HCT116 (cell line): ENCODE results near the gene KIF5A. TPM values are rescaled to one million over a fixed set of nuclear protein-coding genes. Genes with fewer than 3 reads are reported as not detected.

Source experiments
- ATAC-seq: fragments of 200-7000 bp; cut with Tn5 transposase; 2 replicates; pipeline ENCODE4 v1.9.1; 2020; ENCODE audit warnings: mild to moderate bottlenecking, moderate library complexity
- BruUV-seq: library from RNA; stranded (reverse); fragments of 400-500 nt; replicated peaks from 2 replicates; lab custom pipeline; 2021; lab: Mats Ljungman, UMichigan
- CTCF ChIA-PET: fragments of 300-600 bp; sonication (Branson Sonifier 250); formaldehyde crosslinking; loops from one replicate; lab custom pipeline; 2021; ENCODE audit warnings: antibody characterized with exemption; lab: Charles Lee
- POLR2A ChIA-PET: fragments of 300-600, 350-600 bp; sonication (Branson Sonifier 250); formaldehyde crosslinking; loops from one replicate; lab custom pipeline; 2021; ENCODE audit warnings: antibody characterized with exemption; lab: Charles Lee
- RAD21 ChIA-PET, 2 experiments: fragments of 300-600 bp; sonication (Branson Sonifier 250); formaldehyde crosslinking; loops; one replicate each; lab custom pipeline; 2023; ENCODE audit warnings: low total read pairs in 2 of 2; ENCODE audit not compliant: uncharacterized antibody in 2 of 2, unreplicated experiment in 2 of 2, low non-redundant PET in 1 of 2; lab: Charles Lee
- DNase-seq: peaks from one replicate; pipeline ENCODE4 v3.0.0-alpha.2; 2010; ENCODE audit warnings: low read depth, low spot score
- H2AFZ ChIP-seq: fragments of 200-600 bp; shearing (Covaris generic), sonication (generic); 2 replicates; pipeline ENCODE4 v1.6.1; 2017; ENCODE audit warnings: low read depth, mixed run types, mixed read lengths, antibody characterized with exemption, low read length; ENCODE audit not compliant: poor library complexity, severe bottlenecking
- H3K27ac ChIP-seq: 2 replicates; pipeline ENCODE4 v1.5.1; 2012; ENCODE audit warnings: low read depth, low read length
- H3K27me3 ChIP-seq: fragments of 200-600 bp; sonication (generic); 2 replicates; pipeline ENCODE4 v1.6.1; 2016; ENCODE audit warnings: mixed run types, low read length, mixed read lengths; ENCODE audit not compliant: insufficient read depth
- H3K36me3 ChIP-seq, 2 experiments: fragments of 200-500 bp in 1 of 2; fragments of 200-600 bp in 1 of 2; sonication (Bioruptor generic) in 1 of 2; sonication (generic) in 1 of 2; 2 replicates each; pipeline versions ENCODE4 v1.5.1 to v1.6.1; 2014 to 2016; ENCODE audit warnings: low read length in 2 of 2, inconsistent platforms in 1 of 2, mixed read lengths in 1 of 2, mixed run types in 1 of 2; ENCODE audit not compliant: insufficient read depth in 2 of 2, control insufficient read depth in 1 of 2
- H3K4me1 ChIP-seq, 2 experiments: fragments of 200-600 bp in 1 of 2; sonication (generic) in 1 of 2; 2 replicates each; pipeline versions ENCODE4 v1.5.1 to v1.6.1; 2012 to 2017; ENCODE audit warnings: low read length in 2 of 2, inconsistent platforms in 1 of 2, mild to moderate bottlenecking in 1 of 2, mixed read lengths in 1 of 2, mixed run types in 1 of 2, moderate library complexity in 1 of 2; ENCODE audit not compliant: insufficient read depth in 2 of 2, control insufficient read depth in 1 of 2
- H3K4me2 ChIP-seq: fragments of 200-600 bp; sonication (generic); 2 replicates; pipeline ENCODE4 v1.6.1; 2017; ENCODE audit warnings: mixed run types, low read length, mixed read lengths
- H3K4me3 ChIP-seq, 2 experiments: fragments of 200-600 bp in 1 of 2; sonication (generic) in 1 of 2; replicated peaks in 1 of 2; 2 replicates each; pipeline ENCODE4 v1.5.1; 2011 to 2016; ENCODE audit warnings: low read length in 2 of 2, control low read depth in 1 of 2, low read depth in 1 of 2, mild to moderate bottlenecking in 1 of 2, mixed read lengths in 1 of 2, mixed run types in 1 of 2
- H3K79me2 ChIP-seq: fragments of 200-600 bp; sonication (generic); 2 replicates; pipeline ENCODE4 v1.6.1; 2017; ENCODE audit warnings: mild to moderate bottlenecking, mixed run types, low read length, moderate library complexity, mixed read lengths; ENCODE audit not compliant: insufficient read depth
- H3K9ac ChIP-seq: fragments of 200-600 bp; sonication (generic); 2 replicates; pipeline ENCODE4 v1.6.1; 2016; ENCODE audit warnings: low read length, mixed read lengths
- H3K9me2 ChIP-seq: fragments of 200-600 bp; sonication (generic), shearing (Covaris generic); 2 replicates; pipeline ENCODE4 v1.6.1; 2017; ENCODE audit warnings: mixed run types, mild to moderate bottlenecking, moderate library complexity; ENCODE audit not compliant: insufficient read depth
- H3K9me3 ChIP-seq, 2 experiments: fragments of 200-500 bp in 1 of 2; fragments of 200-600 bp in 1 of 2; sonication (Bioruptor generic) in 1 of 2; sonication (generic) in 1 of 2; 2 replicates each; pipeline ENCODE4 v1.6.1; 2014 to 2017; ENCODE audit warnings: low read length in 2 of 2, mixed read lengths in 2 of 2, inconsistent platforms in 1 of 2, low read depth in 1 of 2, mild to moderate bottlenecking in 1 of 2, mixed run types in 1 of 2, moderate library complexity in 1 of 2; ENCODE audit not compliant: control insufficient read depth in 1 of 2, insufficient read depth in 1 of 2
- H4K20me1 ChIP-seq: fragments of 200-600 bp; sonication (generic), shearing (Covaris generic); 2 replicates; pipeline ENCODE4 v1.6.1; 2017; ENCODE audit warnings: mixed run types, mild to moderate bottlenecking, moderate library complexity; ENCODE audit not compliant: insufficient read depth
- ATF3 ChIP-seq: IDR thresholded peaks from 2 replicates; pipeline ENCODE4 v1.6.1; 2012
- CBX3 ChIP-seq: IDR thresholded peaks from 2 replicates; pipeline ENCODE4 v1.6.1; 2012; ENCODE audit warnings: low read depth
- CEBPB ChIP-seq: IDR thresholded peaks from 2 replicates; pipeline ENCODE4 v1.6.1; 2012; ENCODE audit warnings: low read depth
- EZH2phosphoT487 ChIP-seq: fragments of 200-600 bp; IDR thresholded peaks from 2 replicates; pipeline ENCODE4 v1.6.1; 2018; ENCODE audit warnings: antibody characterized with exemption, borderline replicate concordance
- FOSL1 ChIP-seq: IDR thresholded peaks from 2 replicates; pipeline ENCODE4 v1.6.1; 2012; ENCODE audit warnings: low read depth
- JUND ChIP-seq: IDR thresholded peaks from 2 replicates; pipeline ENCODE4 v1.6.1; 2012
- RAD21 ChIP-seq: IDR thresholded peaks from 2 replicates; pipeline ENCODE4 v1.6.1; 2012; ENCODE audit warnings: low read depth, mild to moderate bottlenecking
- REST ChIP-seq: IDR thresholded peaks from 2 replicates; pipeline ENCODE4 v1.6.1; 2012; ENCODE audit warnings: low read depth
- SIN3A ChIP-seq: IDR thresholded peaks from 2 replicates; pipeline ENCODE4 v1.6.1; 2012; ENCODE audit warnings: low read depth
- SP1 ChIP-seq: IDR thresholded peaks from 2 replicates; pipeline ENCODE4 v1.6.1; 2012; ENCODE audit warnings: low read depth
- TCF7L2 ChIP-seq: IDR thresholded peaks from 2 replicates; pipeline ENCODE4 v1.7.0; 2011; ENCODE audit warnings: borderline replicate concordance, inconsistent platforms; ENCODE audit not compliant: insufficient read depth, insufficient read length; ENCODE audit errors: extremely low read depth
- YY1 ChIP-seq: IDR thresholded peaks from 2 replicates; pipeline ENCODE4 v1.6.1; 2011; ENCODE audit warnings: low read length, low read depth, moderate library complexity, mild to moderate bottlenecking; ENCODE audit not compliant: insufficient replicate concordance; ENCODE audit errors: extremely low read depth
- ZBTB33 ChIP-seq: IDR thresholded peaks from 2 replicates; pipeline ENCODE4 v1.6.1; 2011; ENCODE audit warnings: mild to moderate bottlenecking, low read length, moderate library complexity; ENCODE audit not compliant: insufficient replicate concordance; ENCODE audit errors: extremely low read depth
- ZNF274 ChIP-seq: fragments of 200-500 bp; sonication (Bioruptor generic); IDR thresholded peaks from 2 replicates; pipeline ENCODE4 v1.6.1; 2014; ENCODE audit warnings: mild to moderate bottlenecking, low read depth, low read length, inconsistent platforms
- intact Hi-C: fragments of 100-400 bp; cut with micrococcal nuclease; formaldehyde crosslinking; loops from 2 replicates; pipeline ENCODE4 v1.10.0; 2022
- total RNA-seq: library from RNA; stranded (reverse); gene quantifications from one replicate; pipeline ENCODE4 v1.2.1, GENCODE V29; 2021; ENCODE audit not compliant: unreplicated experiment
- TF ChIP-seq, protein P1 (sequence below): IDR thresholded peaks from 2 replicates; pipeline ENCODE4 v1.6.1; 2012

The KIF5A gene
- total RNA-seq, 1 experiment from 2014 or later = 5.2 TPM

DNA sequence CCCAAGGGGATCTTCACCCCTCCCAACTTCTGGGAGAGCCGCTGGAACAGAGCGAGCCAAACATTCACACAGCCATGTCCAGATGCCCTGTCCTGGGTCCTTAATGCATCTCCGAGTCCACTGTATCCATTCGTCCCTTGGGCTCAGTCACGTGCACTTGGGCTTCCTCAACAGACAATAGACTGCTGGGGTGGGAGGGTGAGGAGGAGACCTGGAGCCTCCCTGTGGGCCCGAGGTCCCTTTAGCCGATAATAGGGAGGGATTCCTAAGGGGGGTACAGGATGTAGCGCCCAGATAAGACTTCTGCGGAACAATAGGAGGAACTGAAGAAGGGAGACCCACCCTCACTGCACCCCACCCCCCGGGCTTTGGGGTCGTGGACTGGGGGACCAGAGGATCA lies 68.1 kb downstream of the KIF5A start:
- H3K27me3 ChIP-seq = no peaks in the 10 kb centered on the region; the same call in 1 of the 2 replicates
- POLR2A ChIA-PET = no interaction called here

More for the DNA sequence above, 68.1 kb downstream of the KIF5A start:
- ATAC-seq (no peak), DNase-seq (no peak)
- BruUV-seq = no TSS peak
- ChIA-PET RAD21 (no interaction called here), CTCF (no interaction called here)
- H3K9ac ChIP-seq = no peak overlapping the region
- peaks cover 0 to 6% of the 10 kb centered on the region in 2 experiments; a peak in 1 of 4 replicates for H3K4me1 ChIP-seq
- no peaks in the 10 kb centered on the region for H3K79me2 ChIP-seq
- H3K27ac ChIP-seq = no peak overlapping the region
- TF ChIP-seq EZH2phosphoT487 (no peak), CBX3 (no peak), YY1 (no peak), SP1 (no peak), ZBTB33 (no peak), TCF7L2 (no peak), ATF3 (no peak), SIN3A (no peak), RAD21 (no peak), FOSL1 (no peak), JUND (no peak), REST (no peak), ZNF274 (no peak), CEBPB (no peak)
- TF ChIP-seq, protein P1, sequence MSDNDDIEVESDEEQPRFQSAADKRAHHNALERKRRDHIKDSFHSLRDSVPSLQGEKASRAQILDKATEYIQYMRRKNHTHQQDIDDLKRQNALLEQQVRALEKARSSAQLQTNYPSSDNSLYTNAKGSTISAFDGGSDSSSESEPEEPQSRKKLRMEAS = no peak
- H2AFZ ChIP-seq = no peak overlapping the region
- no peaks in the 10 kb centered on the region for H3K9me2 ChIP-seq
- no peaks in the 10 kb centered on the region for H3K9me3 ChIP-seq
- intact Hi-C loops = no loop called here
- no peak overlapping the region for H3K4me2 ChIP-seq
- H4K20me1 ChIP-seq = no peaks in the 10 kb centered on the region
- no peak overlapping the region for H3K4me3 ChIP-seq
- no peaks in the 10 kb centered on the region for H3K36me3 ChIP-seq
